H9 (cell line): Measurements from ENCODE around the gene USP49. TPM values are rescaled to one million over a fixed set of nuclear protein-coding genes. Genes with fewer than 3 reads are reported as not detected.

Source experiments
- DNase-seq: peaks from one replicate; pipeline ENCODE4 v3.0.0-alpha.2; 2017
- H2AFZ ChIP-seq: one replicate; pipeline ENCODE4 v1.6.1; 2013; ENCODE audit warnings: mild to moderate bottlenecking, low read length, control low read depth, moderate library complexity
- H2AK5ac ChIP-seq: 2 replicates; pipeline ENCODE4 v1.6.1; 2013; ENCODE audit warnings: low read length, control low read depth, mixed read lengths; ENCODE audit not compliant: insufficient read length
- H2BK120ac ChIP-seq: one replicate; pipeline ENCODE4 v1.6.1; 2013; ENCODE audit warnings: low read depth, mild to moderate bottlenecking, low read length, control low read depth, inconsistent platforms; ENCODE audit not compliant: poor library complexity, severe bottlenecking
- H2BK12ac ChIP-seq: 2 replicates; pipeline ENCODE4 v1.6.1; 2013; ENCODE audit warnings: low read length, control low read depth, mixed read lengths, low read depth; ENCODE audit not compliant: insufficient read length
- H2BK15ac ChIP-seq: 2 replicates; pipeline ENCODE4 v1.6.1; 2013; ENCODE audit warnings: low read depth, low read length, control low read depth
- H2BK20ac ChIP-seq: one replicate; pipeline ENCODE4 v1.6.1; 2013; ENCODE audit warnings: low read depth, mild to moderate bottlenecking, low read length, control low read depth, inconsistent platforms; ENCODE audit not compliant: poor library complexity, severe bottlenecking
- H2BK5ac ChIP-seq: 2 replicates; pipeline ENCODE4 v1.6.1; 2013; ENCODE audit warnings: low read length, control low read depth, mixed read lengths; ENCODE audit not compliant: insufficient read length
- H3K14ac ChIP-seq: 2 replicates; pipeline ENCODE4 v1.6.1; 2013; ENCODE audit warnings: low read length, control low read depth; ENCODE audit not compliant: insufficient read depth
- H3K18ac ChIP-seq: 2 replicates; pipeline ENCODE4 v1.6.1; 2013; ENCODE audit warnings: low read depth, mild to moderate bottlenecking, mixed read lengths, low read length, control low read depth; ENCODE audit not compliant: insufficient read length
- H3K23ac ChIP-seq: 2 replicates; pipeline ENCODE4 v1.6.1; 2013; ENCODE audit warnings: low read length, control low read depth, mixed read lengths, low read depth; ENCODE audit not compliant: insufficient read length
- H3K23me2 ChIP-seq: 2 replicates; pipeline ENCODE4 v1.6.1; 2013; ENCODE audit warnings: low read depth, mild to moderate bottlenecking, mixed read lengths, low read length, control low read depth; ENCODE audit not compliant: insufficient read length, poor library complexity, severe bottlenecking
- H3K27ac ChIP-seq: 2 replicates; pipeline ENCODE4 v1.5.1; 2013; ENCODE audit warnings: low read length, control low read depth, mixed read lengths, low read depth; ENCODE audit not compliant: insufficient read length
- H3K27me3 ChIP-seq: 2 replicates; pipeline ENCODE4 v1.6.1; 2013; ENCODE audit warnings: low read length, control low read depth, inconsistent platforms; ENCODE audit not compliant: insufficient read depth
- H3K4ac ChIP-seq: 2 replicates; pipeline ENCODE4 v1.6.1; 2013; ENCODE audit warnings: low read depth, mild to moderate bottlenecking, control low read depth, inconsistent platforms, low read length, moderate library complexity
- H3K4me1 ChIP-seq: 2 replicates; pipeline ENCODE4 v1.6.1; 2013; ENCODE audit warnings: low read length, control low read depth, inconsistent platforms; ENCODE audit not compliant: insufficient read depth
- H3K4me2 ChIP-seq: 2 replicates; pipeline ENCODE4 v1.6.1; 2013; ENCODE audit warnings: low read length, control low read depth, mixed read lengths; ENCODE audit not compliant: insufficient read length, insufficient read depth
- H3K56ac ChIP-seq: 2 replicates; pipeline ENCODE4 v1.6.1; 2013; ENCODE audit warnings: low read depth, mild to moderate bottlenecking, mixed read lengths, low read length, control low read depth; ENCODE audit not compliant: insufficient read length
- H3K79me1 ChIP-seq: 2 replicates; pipeline ENCODE4 v1.6.1; 2013; ENCODE audit warnings: low read depth, mild to moderate bottlenecking, moderate library complexity, low read length, control low read depth, inconsistent platforms; ENCODE audit not compliant: insufficient read depth, poor library complexity, severe bottlenecking
- H3K79me2 ChIP-seq: 2 replicates; pipeline ENCODE4 v1.6.1; 2013; ENCODE audit warnings: low read length, control low read depth, inconsistent platforms; ENCODE audit not compliant: insufficient read depth
- H3K9ac ChIP-seq: 2 replicates; pipeline ENCODE4 v1.6.1; 2013; ENCODE audit warnings: low read length, control low read depth, mixed read lengths; ENCODE audit not compliant: insufficient read length; ENCODE audit errors: extremely low read depth
- H3K9me3 ChIP-seq: one replicate; pipeline ENCODE4 v1.6.1; 2013; ENCODE audit warnings: low read depth, low read length, inconsistent platforms; ENCODE audit not compliant: control insufficient read depth
- H3T11ph ChIP-seq: one replicate; pipeline ENCODE4 v1.6.1; 2013; ENCODE audit warnings: mild to moderate bottlenecking, low read length, control low read depth, inconsistent platforms
- H4K20me1 ChIP-seq: one replicate; pipeline ENCODE4 v1.6.1; 2013; ENCODE audit not compliant: control insufficient read depth, insufficient read length, insufficient read depth
- H4K5ac ChIP-seq: 2 replicates; pipeline ENCODE4 v1.6.1; 2013; ENCODE audit warnings: low read depth, mild to moderate bottlenecking, mixed read lengths, low read length, control low read depth; ENCODE audit not compliant: insufficient read length
- H4K8ac ChIP-seq: replicated peaks from 2 replicates; pipeline ENCODE4 v1.6.1; 2013; ENCODE audit warnings: low read length, control low read depth, mixed read lengths, low read depth; ENCODE audit not compliant: insufficient read length
- H4K91ac ChIP-seq: 2 replicates; pipeline ENCODE4 v1.6.1; 2013; ENCODE audit warnings: low read depth, mild to moderate bottlenecking, moderate library complexity, mixed read lengths, low read length, control low read depth; ENCODE audit not compliant: insufficient read length
- H3K27ac Mint-ChIP-seq, 3 experiments: 2 replicates in 2 of 3; 3 replicates in 1 of 3; pipeline ENCODE4 v1.8.0; 2020 to 2021; ENCODE audit warnings: mixed read lengths in 3 of 3, mild to moderate bottlenecking in 1 of 3, moderate library complexity in 1 of 3
- H3K27me3 Mint-ChIP-seq: 2 replicates; pipeline ENCODE4 v1.8.0; 2021; ENCODE audit warnings: low read depth, mild to moderate bottlenecking, moderate library complexity, mixed read lengths
- H3K36me3 Mint-ChIP-seq, 3 experiments: 2 replicates in 2 of 3; 3 replicates in 1 of 3; pipeline ENCODE4 v1.8.0; 2020 to 2021; ENCODE audit warnings: low read depth in 3 of 3, mixed read lengths in 3 of 3; ENCODE audit not compliant: insufficient read depth in 1 of 3
- H3K4me1 Mint-ChIP-seq, 2 experiments: 2 replicates each; pipeline ENCODE4 v1.8.0; 2020; ENCODE audit warnings: mixed read lengths in 2 of 2
- H3K4me3 Mint-ChIP-seq, 2 experiments: 2 replicates in 1 of 2; 3 replicates in 1 of 2; pipeline ENCODE4 v1.8.0; 2020 to 2021; ENCODE audit warnings: mild to moderate bottlenecking in 2 of 2, mixed read lengths in 2 of 2, moderate library complexity in 1 of 2
- H3K9me3 Mint-ChIP-seq, 2 experiments: 2 replicates in 1 of 2; 3 replicates in 1 of 2; pipeline ENCODE4 v1.8.0; 2020; ENCODE audit warnings: mild to moderate bottlenecking in 2 of 2, mixed read lengths in 2 of 2, moderate library complexity in 1 of 2
- WGBS: extraction: QIAGEN DNeasy Blood & Tissue Kit; methylation state at CpG from one replicate; pipeline ENCODE4 v1.1.7; 2013; ENCODE audit warnings: missing lambda C conversion rate, low lambda C conversion rate, mixed read lengths; ENCODE audit not compliant: insufficient read length; ENCODE audit errors: extremely low coverage; 5-methylcytosine and 5-hydroxymethylcytosine counted together
- total RNA-seq: library from RNA; stranded (reverse); gene quantifications from 2 replicates; pipeline ENCODE4 v1.2.1, GENCODE V29; 2021
- TF ChIP-seq, protein P1 (sequence below): fragments of 200-600 bp; sonication (generic); conservative IDR thresholded peaks from 3 replicates; pipeline ENCODE4 v1.8.0; 2021; ENCODE audit warnings: antibody characterized with exemption, mild to moderate bottlenecking

The USP49 gene
- total RNA-seq, 1 experiment from 2014 or later, result 19.0 TPM

DNA sequence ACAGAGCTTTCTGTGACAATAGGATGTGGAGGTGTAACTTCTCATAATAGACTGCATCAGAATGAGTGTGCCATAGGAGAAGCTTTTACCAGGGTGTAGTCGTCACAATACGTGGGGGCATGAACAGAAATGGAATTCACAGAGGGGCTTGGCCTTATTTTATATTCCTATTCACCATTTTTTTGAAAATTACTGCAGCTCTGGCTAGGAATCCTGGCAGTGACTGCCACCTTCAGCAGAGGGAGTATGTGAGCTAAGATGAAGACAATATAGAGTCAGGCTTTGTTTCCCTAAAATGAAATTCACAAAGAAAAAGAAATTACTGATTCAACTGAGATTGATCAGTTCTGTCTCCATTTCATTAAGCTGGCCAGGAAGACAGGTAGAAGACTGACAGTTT lies 93.8 kb downstream of the USP49 start:
- no peak overlapping the region for H3K4ac ChIP-seq
- H4K8ac ChIP-seq, result no peak overlapping the region
- H3K23me2 ChIP-seq, result no peaks in the 10 kb centered on the region
- no peaks in the 10 kb centered on the region for H4K20me1 ChIP-seq
- H2BK12ac ChIP-seq, result no peak overlapping the region
- no CpG with 5 or more reads among the region's 2 CpGs for WGBS
- H3K36me3 Mint-ChIP-seq, result peaks cover 3 to 25% (median 19%) of the 10 kb centered on the region in 3 experiments; a peak in 6 of 7 replicates
- H3K4me1 ChIP-seq, result no peaks in the 10 kb centered on the region
- no peaks in the 10 kb centered on the region for H3K9me3 ChIP-seq
- H2BK120ac ChIP-seq, result no peak overlapping the region
- H3K4me3 Mint-ChIP-seq, result no peak overlapping the region
- H3K23ac ChIP-seq, result no peak overlapping the region
- no peak overlapping the region for H2BK5ac ChIP-seq
- H3K27ac ChIP-seq, result no peak overlapping the region
- H2BK20ac ChIP-seq, result no peak overlapping the region
- H3K4me1 Mint-ChIP-seq, result no peaks in the 10 kb centered on the region
- no peak overlapping the region for H3T11ph ChIP-seq
- H3K14ac ChIP-seq, result no peak overlapping the region
- H2AFZ ChIP-seq, result no peak overlapping the region
- H2BK15ac ChIP-seq, result no peak overlapping the region
- H4K91ac ChIP-seq, result no peak overlapping the region
- H3K9ac ChIP-seq, result no peak overlapping the region
- no peak overlapping the region for H3K18ac ChIP-seq
- no peak for DNase-seq
- H3K79me2 ChIP-seq, result no peaks in the 10 kb centered on the region
- no peak overlapping the region for H3K4me2 ChIP-seq
- no peaks in the 10 kb centered on the region for H3K27me3 ChIP-seq
- H4K5ac ChIP-seq, result no peak overlapping the region
- no peaks in the 10 kb centered on the region for H3K9me3 Mint-ChIP-seq
- H3K56ac ChIP-seq, result no peak overlapping the region
- no peaks in the 10 kb centered on the region for H3K27me3 Mint-ChIP-seq
- H2AK5ac ChIP-seq, result no peak overlapping the region
- H3K27ac Mint-ChIP-seq, result no peak overlapping the region
- no peaks in the 10 kb centered on the region for H3K79me1 ChIP-seq
- TF ChIP-seq, protein P1, sequence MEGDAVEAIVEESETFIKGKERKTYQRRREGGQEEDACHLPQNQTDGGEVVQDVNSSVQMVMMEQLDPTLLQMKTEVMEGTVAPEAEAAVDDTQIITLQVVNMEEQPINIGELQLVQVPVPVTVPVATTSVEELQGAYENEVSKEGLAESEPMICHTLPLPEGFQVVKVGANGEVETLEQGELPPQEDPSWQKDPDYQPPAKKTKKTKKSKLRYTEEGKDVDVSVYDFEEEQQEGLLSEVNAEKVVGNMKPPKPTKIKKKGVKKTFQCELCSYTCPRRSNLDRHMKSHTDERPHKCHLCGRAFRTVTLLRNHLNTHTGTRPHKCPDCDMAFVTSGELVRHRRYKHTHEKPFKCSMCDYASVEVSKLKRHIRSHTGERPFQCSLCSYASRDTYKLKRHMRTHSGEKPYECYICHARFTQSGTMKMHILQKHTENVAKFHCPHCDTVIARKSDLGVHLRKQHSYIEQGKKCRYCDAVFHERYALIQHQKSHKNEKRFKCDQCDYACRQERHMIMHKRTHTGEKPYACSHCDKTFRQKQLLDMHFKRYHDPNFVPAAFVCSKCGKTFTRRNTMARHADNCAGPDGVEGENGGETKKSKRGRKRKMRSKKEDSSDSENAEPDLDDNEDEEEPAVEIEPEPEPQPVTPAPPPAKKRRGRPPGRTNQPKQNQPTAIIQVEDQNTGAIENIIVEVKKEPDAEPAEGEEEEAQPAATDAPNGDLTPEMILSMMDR, result peak; percentile 56
